PFSK-1 (cell line): ENCODE results near the gene NFKB1.

Experiments
- FOXP2 ChIP-seq: optimal IDR thresholded peaks from 2 replicates; pipeline ENCODE3; 2011; ENCODE audit warnings: borderline replicate concordance, control low read depth, inconsistent platforms; ENCODE audit not compliant: insufficient read depth; ENCODE audit errors: extremely low read length, extremely low read depth
- POLR2AphosphoS5 ChIP-seq: IDR thresholded peaks from 2 replicates; pipeline ENCODE4 v1.6.1; 2012; ENCODE audit warnings: low read depth, mild to moderate bottlenecking, control low read depth, low read length, moderate library complexity
- SIN3A ChIP-seq: IDR thresholded peaks from 2 replicates; pipeline ENCODE4 v1.6.1; 2012; ENCODE audit warnings: mild to moderate bottlenecking, low read length, moderate library complexity, borderline replicate concordance; ENCODE audit not compliant: insufficient read depth
- TAF1 ChIP-seq: IDR thresholded peaks from 2 replicates; pipeline ENCODE4 v1.6.1; 2012; ENCODE audit warnings: low read length, control low read depth, borderline replicate concordance; ENCODE audit not compliant: insufficient read depth
- TF ChIP-seq, protein P1 (sequence below), 2 experiments: IDR thresholded peaks; 2 replicates each; pipeline versions ENCODE4 v1.6.1 to v1.8.0; 2011 to 2012; ENCODE audit warnings: low read depth in 2 of 2, low read length in 2 of 2, control low read depth in 1 of 2, inconsistent platforms in 1 of 2, mild to moderate bottlenecking in 1 of 2, moderate library complexity in 1 of 2; ENCODE audit not compliant: insufficient read depth in 1 of 2

Gene NFKB1

DNA sequence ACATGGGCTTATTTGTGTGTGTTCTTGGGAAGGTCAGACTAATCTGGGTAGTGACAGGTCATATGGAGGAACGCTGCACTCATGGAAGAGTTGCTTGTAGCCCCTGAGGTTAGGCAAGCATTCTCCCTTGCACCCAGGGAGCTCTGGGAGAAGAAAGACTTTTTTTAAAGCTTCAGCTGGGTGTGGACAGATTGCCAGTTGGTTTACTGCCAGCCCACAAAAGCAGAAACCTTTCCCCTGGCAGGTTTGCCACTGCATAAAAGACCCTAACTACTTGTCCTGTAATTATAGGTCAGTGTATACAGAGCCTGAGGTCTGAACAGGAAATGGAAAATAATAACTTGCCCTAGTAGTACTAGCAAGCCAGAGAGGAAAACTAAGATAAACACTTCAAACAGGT, 7.4 kb upstream of the NFKB1 start:
- TF ChIP-seq POLR2AphosphoS5 (no peak), TAF1 (no peak), SIN3A (no peak), FOXP2 (no peak)
- TF ChIP-seq, protein P1, sequence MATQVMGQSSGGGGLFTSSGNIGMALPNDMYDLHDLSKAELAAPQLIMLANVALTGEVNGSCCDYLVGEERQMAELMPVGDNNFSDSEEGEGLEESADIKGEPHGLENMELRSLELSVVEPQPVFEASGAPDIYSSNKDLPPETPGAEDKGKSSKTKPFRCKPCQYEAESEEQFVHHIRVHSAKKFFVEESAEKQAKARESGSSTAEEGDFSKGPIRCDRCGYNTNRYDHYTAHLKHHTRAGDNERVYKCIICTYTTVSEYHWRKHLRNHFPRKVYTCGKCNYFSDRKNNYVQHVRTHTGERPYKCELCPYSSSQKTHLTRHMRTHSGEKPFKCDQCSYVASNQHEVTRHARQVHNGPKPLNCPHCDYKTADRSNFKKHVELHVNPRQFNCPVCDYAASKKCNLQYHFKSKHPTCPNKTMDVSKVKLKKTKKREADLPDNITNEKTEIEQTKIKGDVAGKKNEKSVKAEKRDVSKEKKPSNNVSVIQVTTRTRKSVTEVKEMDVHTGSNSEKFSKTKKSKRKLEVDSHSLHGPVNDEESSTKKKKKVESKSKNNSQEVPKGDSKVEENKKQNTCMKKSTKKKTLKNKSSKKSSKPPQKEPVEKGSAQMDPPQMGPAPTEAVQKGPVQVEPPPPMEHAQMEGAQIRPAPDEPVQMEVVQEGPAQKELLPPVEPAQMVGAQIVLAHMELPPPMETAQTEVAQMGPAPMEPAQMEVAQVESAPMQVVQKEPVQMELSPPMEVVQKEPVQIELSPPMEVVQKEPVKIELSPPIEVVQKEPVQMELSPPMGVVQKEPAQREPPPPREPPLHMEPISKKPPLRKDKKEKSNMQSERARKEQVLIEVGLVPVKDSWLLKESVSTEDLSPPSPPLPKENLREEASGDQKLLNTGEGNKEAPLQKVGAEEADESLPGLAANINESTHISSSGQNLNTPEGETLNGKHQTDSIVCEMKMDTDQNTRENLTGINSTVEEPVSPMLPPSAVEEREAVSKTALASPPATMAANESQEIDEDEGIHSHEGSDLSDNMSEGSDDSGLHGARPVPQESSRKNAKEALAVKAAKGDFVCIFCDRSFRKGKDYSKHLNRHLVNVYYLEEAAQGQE (IDR thresholded peaks at IDR 0.05; ENCODE audit: insufficient read depth in 1 of 2, low read depth in 2 of 2, low read length in 2 of 2): no peak

DNA sequence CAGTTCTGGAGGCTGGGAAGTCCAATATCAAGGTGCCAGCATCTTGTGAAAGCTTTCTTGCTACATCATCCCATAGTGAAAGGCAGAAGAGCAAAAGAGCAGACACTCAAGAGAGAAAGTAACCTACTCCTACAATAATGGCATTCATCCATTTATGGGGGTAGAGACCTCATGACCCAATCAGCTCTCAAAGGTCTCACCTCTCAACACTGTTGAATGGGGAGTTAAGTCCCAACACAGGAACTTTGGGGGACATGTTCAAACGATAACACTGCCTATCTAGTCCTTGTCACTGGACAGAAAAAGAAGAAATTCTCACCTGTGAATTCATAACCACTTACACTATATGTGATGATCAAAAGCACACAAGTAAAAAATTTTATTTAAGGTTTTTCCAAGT, 6.6 kb upstream of the NFKB1 start:
- TF ChIP-seq SIN3A: no peak
- no peak for TF ChIP-seq POLR2AphosphoS5
- no peak for TF ChIP-seq TAF1
- TF ChIP-seq, protein P1 (IDR thresholded peaks at IDR 0.05; ENCODE audit: insufficient read depth in 1 of 2, low read depth in 2 of 2, low read length in 2 of 2): no peak
- TF ChIP-seq FOXP2: no peak

DNA sequence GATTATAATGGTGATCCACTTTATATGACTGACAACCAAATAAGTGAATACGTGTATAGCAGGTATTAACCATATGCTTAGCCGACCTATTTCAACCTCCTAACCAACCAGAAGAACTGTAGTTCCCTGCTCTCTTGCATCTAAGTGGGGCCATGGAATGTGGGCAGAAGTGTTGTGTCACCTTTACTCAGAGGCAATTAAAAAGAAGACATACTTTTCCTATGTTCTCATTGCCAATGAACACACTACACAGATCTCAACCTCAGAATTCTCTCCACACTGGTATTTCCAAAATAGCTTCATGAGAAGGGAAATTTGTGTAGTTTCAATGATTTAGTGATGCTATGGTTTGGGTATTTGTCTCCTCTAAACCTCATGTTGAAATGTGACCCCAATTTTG, 3.2 kb upstream of the NFKB1 start:
- TF ChIP-seq FOXP2 (no peak), TAF1 (no peak), SIN3A (no peak), POLR2AphosphoS5 (no peak)
- TF ChIP-seq, protein P1 (IDR thresholded peaks at IDR 0.05; ENCODE audit: insufficient read depth in 1 of 2, low read depth in 2 of 2, low read length in 2 of 2): no peak

DNA sequence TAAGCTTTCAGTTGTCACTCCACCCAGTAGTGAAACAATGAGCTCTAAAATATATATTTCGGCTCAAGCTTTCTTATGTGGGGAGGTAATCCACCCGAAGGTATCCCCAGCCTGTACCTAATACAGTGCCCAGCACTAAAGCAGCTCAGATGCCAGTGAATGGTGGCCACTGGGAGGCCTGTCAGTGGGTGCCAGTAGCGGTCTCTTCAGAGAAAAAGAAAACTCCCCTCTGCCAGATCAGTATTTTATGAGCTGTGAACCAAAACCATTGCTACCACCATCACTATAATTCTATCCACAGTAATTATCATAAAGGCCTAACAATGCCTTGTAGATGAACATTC, 835 bp upstream of the NFKB1 start:
- TF ChIP-seq, protein P1 (IDR thresholded peaks at IDR 0.05; ENCODE audit: insufficient read depth in 1 of 2, low read depth in 2 of 2, low read length in 2 of 2): no peak
- TF ChIP-seq TAF1 (no peak), POLR2AphosphoS5 (no peak), SIN3A (no peak), FOXP2 (no peak)

DNA sequence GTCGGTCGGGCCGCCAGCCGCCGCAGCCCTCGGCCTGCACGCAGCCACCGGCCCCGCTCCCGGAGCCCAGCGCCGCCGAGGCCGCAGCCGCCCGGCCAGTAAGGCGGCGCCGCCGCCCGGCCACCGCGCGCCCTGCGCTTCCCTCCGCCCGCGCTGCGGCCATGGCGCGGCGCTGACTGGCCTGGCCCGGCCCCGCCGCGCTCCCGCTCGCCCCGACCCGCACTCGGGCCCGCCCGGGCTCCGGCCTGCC, 213 bp downstream of the NFKB1 start:
- TF ChIP-seq, protein P1 (IDR thresholded peaks at IDR 0.05; ENCODE audit: insufficient read depth in 1 of 2, low read depth in 2 of 2, low read length in 2 of 2): no peak
- no peak for TF ChIP-seq POLR2AphosphoS5
- no peak for TF ChIP-seq FOXP2
- no peak for TF ChIP-seq SIN3A
- TF ChIP-seq TAF1: no peak
